PC-3 (cell line): Measurements from ENCODE around the gene HEXA. TPM values are rescaled to one million over a fixed set of nuclear protein-coding genes. Genes with fewer than 3 reads are reported as not detected.

Source experiments
- ATAC-seq: fragments of 200-7000 bp; cut with Tn5 transposase; 2 replicates; pipeline ENCODE4 v1.9.1; 2020; ENCODE audit warnings: mild to moderate bottlenecking, moderate library complexity
- BruUV-seq: library from RNA; stranded (reverse); fragments of 400-500 nt; replicated peaks from 2 replicates; lab custom pipeline; 2021; lab: Mats Ljungman, UMichigan
- CTCF ChIA-PET: fragments of 300-600 bp; sonication (Branson Sonifier 250); formaldehyde crosslinking; loops from one replicate; lab custom pipeline; 2022; ENCODE audit warnings: antibody characterized with exemption; lab: Charles Lee
- POLR2A ChIA-PET: fragments of 300-600 bp; sonication (Branson Sonifier 250); formaldehyde crosslinking; loops from one replicate; lab custom pipeline; 2022; ENCODE audit warnings: antibody characterized with exemption; ENCODE audit not compliant: unreplicated experiment; lab: Charles Lee
- DNase-seq: peaks from one replicate; pipeline ENCODE4 v3.0.0-alpha.2; 2015
- H2AFZ ChIP-seq: fragments of 300-600 bp; sonication (generic); 2 replicates; pipeline ENCODE4 v1.6.0; 2016; ENCODE audit warnings: antibody characterized with exemption, low read length
- H3F3A ChIP-seq: fragments of 300-600 bp; sonication (generic); one replicate; pipeline ENCODE4 v1.6.0; 2017; ENCODE audit warnings: antibody characterized with exemption, low read length, control low read depth, mild to moderate bottlenecking; ENCODE audit not compliant: unreplicated experiment
- H3K27ac ChIP-seq: fragments of 300-600 bp; sonication (generic); 2 replicates; pipeline ENCODE4 v1.5.1; 2016; ENCODE audit warnings: mild to moderate bottlenecking, low read length
- H3K27me3 ChIP-seq: fragments of 300-600 bp; sonication (generic); 2 replicates; pipeline ENCODE4 v1.6.1; 2016; ENCODE audit warnings: low read length, mixed read lengths
- H3K36me3 ChIP-seq: fragments of 300-600 bp; sonication (generic); 2 replicates; pipeline ENCODE4 v1.6.1; 2016; ENCODE audit warnings: low read depth, mixed run types, low read length, mixed read lengths
- H3K4me1 ChIP-seq: fragments of 300-600 bp; sonication (generic); 2 replicates; pipeline ENCODE4 v1.5.1; 2016; ENCODE audit warnings: low read length; ENCODE audit not compliant: insufficient read depth
- H3K4me2 ChIP-seq: fragments of 300-600 bp; sonication (generic); 2 replicates; pipeline ENCODE4 v1.6.0; 2016; ENCODE audit warnings: low read length
- H3K4me3 ChIP-seq: fragments of 300-600 bp; sonication (generic); 2 replicates; pipeline ENCODE4 v1.5.1; 2016; ENCODE audit warnings: mild to moderate bottlenecking, low read length, mixed read lengths
- H3K79me2 ChIP-seq: fragments of 300-600 bp; sonication (generic); 2 replicates; pipeline ENCODE4 v1.6.1; 2017; ENCODE audit warnings: low read length, mixed read lengths
- H3K9ac ChIP-seq: fragments of 300-600 bp; sonication (generic); 2 replicates; pipeline ENCODE4 v1.6.0; 2016; ENCODE audit warnings: mild to moderate bottlenecking, low read length
- H3K9me2 ChIP-seq: fragments of 300-600 bp; sonication (generic); replicated peaks from 2 replicates; pipeline ENCODE4 v1.6.1; 2016; ENCODE audit warnings: mixed run types, low read length, mixed read lengths
- H3K9me3 ChIP-seq: fragments of 300-600 bp; sonication (generic); 2 replicates; pipeline ENCODE4 v1.6.1; 2016; ENCODE audit warnings: low read length, mixed read lengths
- H4K20me1 ChIP-seq: fragments of 300-600 bp; sonication (generic); 2 replicates; pipeline ENCODE4 v1.6.1; 2016; ENCODE audit warnings: low read length, mixed read lengths
- CTCF ChIP-seq: fragments of 300-600 bp; sonication (generic); conservative IDR thresholded peaks from 2 replicates; pipeline ENCODE4 v1.5.1; 2017; ENCODE audit warnings: antibody characterized with exemption, low read depth, mild to moderate bottlenecking, low read length
- EZH2 ChIP-seq: fragments of 300-600 bp; sonication (generic); IDR thresholded peaks from one replicate; pipeline ENCODE4 v1.6.1; 2017; ENCODE audit warnings: antibody characterized with exemption, mild to moderate bottlenecking, low read length; ENCODE audit not compliant: unreplicated experiment
- EZH2phosphoT487 ChIP-seq: fragments of 300-600 bp; sonication (generic); IDR thresholded peaks from 2 replicates; pipeline ENCODE4 v1.6.1; 2018; ENCODE audit warnings: mild to moderate bottlenecking, antibody characterized with exemption, low read length, borderline replicate concordance
- intact Hi-C: fragments of 100-400 bp; cut with micrococcal nuclease; formaldehyde crosslinking; loops from 2 replicates; pipeline ENCODE4 v1.9.0; 2023
- total RNA-seq: library from RNA; depleted of rRNA; stranded (reverse); fragments of >200 nt; gene quantifications from 2 replicates; pipeline ENCODE4 v1.2.3, GENCODE V29; 2014

The HEXA gene
- total RNA-seq, 1 experiment from 2014 or later, result not detected

GRCh38 chr15:72377331-72377730 is 1.5 kb upstream of the HEXA start:
- H3F3A ChIP-seq, result no peaks in the 10 kb centered on the region
- H4K20me1 ChIP-seq, result no peaks in the 10 kb centered on the region
- H3K27me3 ChIP-seq, result no peaks in the 10 kb centered on the region
- H3K9me2 ChIP-seq, result no peaks in the 10 kb centered on the region
- no peak overlapping the region for H3K4me2 ChIP-seq
- no peak for ATAC-seq
- CTCF ChIA-PET, result no interaction called here
- H3K27ac ChIP-seq, result no peak overlapping the region
- intact Hi-C loops, result no loop called here
- no peak overlapping the region for H3K4me3 ChIP-seq
- H3K4me1 ChIP-seq, result no peaks in the 10 kb centered on the region
- H3K36me3 ChIP-seq, result no peaks in the 10 kb centered on the region
- no peak overlapping the region for H2AFZ ChIP-seq
- BruUV-seq, result no TSS peak
- no peak for DNase-seq
- no peak overlapping the region for H3K9ac ChIP-seq
- H3K79me2 ChIP-seq, result no peaks in the 10 kb centered on the region
- no peaks in the 10 kb centered on the region for H3K9me3 ChIP-seq
- TF ChIP-seq CTCF (no peak), EZH2 (no peak), EZH2phosphoT487 (no peak)
- POLR2A ChIA-PET, result no interaction called here

- no peaks in the 10 kb centered on the region for H3F3A ChIP-seq
- TF ChIP-seq EZH2, result no peak
- TF ChIP-seq CTCF, result no peak
- no peak for TF ChIP-seq EZH2phosphoT487
- H2AFZ ChIP-seq, result no peak overlapping the region
- H3K4me3 ChIP-seq, result no peak overlapping the region
- intact Hi-C loops, result no loop called here
- ChIA-PET CTCF (no interaction called here), POLR2A (no interaction called here)
- DNase-seq (no peak), ATAC-seq (no peak)
- no TSS peak for BruUV-seq
- H3K79me2 ChIP-seq, result no peaks in the 10 kb centered on the region
- no peaks in the 10 kb centered on the region for H3K9me3 ChIP-seq
- H4K20me1 ChIP-seq, result no peaks in the 10 kb centered on the region
- no peaks in the 10 kb centered on the region for H3K27me3 ChIP-seq
- no peak overlapping the region for H3K9ac ChIP-seq
- no peaks in the 10 kb centered on the region for H3K4me1 ChIP-seq
- no peaks in the 10 kb centered on the region for H3K36me3 ChIP-seq
- H3K4me2 ChIP-seq, result no peak overlapping the region
- H3K9me2 ChIP-seq, result no peaks in the 10 kb centered on the region
- H3K27ac ChIP-seq, result no peak overlapping the region
Observed at GRCh38 chr15:72375501-72375845, 341 bp downstream of the HEXA start.

- Histone ChIP-seq H3K9ac (no peak overlapping the region), H3K27ac (no peak overlapping the region), H4K20me1 (no peaks in the 10 kb centered on the region), H3K4me1 (no peaks in the 10 kb centered on the region), H3K4me3 (no peak overlapping the region), H3F3A (no peaks in the 10 kb centered on the region), H3K4me2 (no peak overlapping the region), H3K36me3 (no peaks in the 10 kb centered on the region), H3K79me2 (no peaks in the 10 kb centered on the region), H3K27me3 (no peaks in the 10 kb centered on the region), H3K9me3 (no peaks in the 10 kb centered on the region), H3K9me2 (no peaks in the 10 kb centered on the region), H2AFZ (no peak overlapping the region)
- intact Hi-C loops, result no loop called here
- ATAC-seq (no peak), DNase-seq (no peak)
- POLR2A ChIA-PET, result no interaction called here
- BruUV-seq, result no TSS peak
- TF ChIP-seq EZH2phosphoT487, result no peak
- no peak for TF ChIP-seq CTCF
- TF ChIP-seq EZH2, result no peak
- CTCF ChIA-PET, result no interaction called here
Observed at GRCh38 chr15:72372361-72372760, 3.5 kb downstream of the HEXA start.
